Activated naive CD4-positive, alpha-beta T cell treated with anti-CD3 and anti-CD28 coated beads for 36 hours (primary cell): ENCODE results near the gene BGLAP. TPM values are rescaled to one million over a fixed set of nuclear protein-coding genes. Genes with fewer than 3 reads are reported as not detected.

Experiments
- CTCF ChIA-PET: fragments of 350-600 bp; sonication (Branson Sonifier 250); formaldehyde crosslinking; loops from one replicate; lab custom pipeline; 2021; ENCODE audit warnings: antibody characterized with exemption; lab: Charles Lee
- DNase-seq: peaks from one replicate; pipeline ENCODE4 v3.0.0-alpha.2; 2020
- H3K27ac Mint-ChIP-seq: one replicate; pipeline ENCODE4 v1.8.0; 2021; ENCODE audit warnings: mild to moderate bottlenecking, mixed read lengths
- H3K27me3 Mint-ChIP-seq: one replicate; pipeline ENCODE4 v1.8.0; 2021; ENCODE audit warnings: low read depth, mixed read lengths
- H3K36me3 Mint-ChIP-seq: one replicate; pipeline ENCODE4 v1.8.0; 2021; ENCODE audit warnings: low read depth, mixed read lengths
- H3K4me1 Mint-ChIP-seq: one replicate; pipeline ENCODE4 v1.8.0; 2021; ENCODE audit warnings: low read depth, mixed read lengths
- H3K4me3 Mint-ChIP-seq: one replicate; pipeline ENCODE4 v1.8.0; 2021; ENCODE audit warnings: mild to moderate bottlenecking, moderate library complexity, mixed read lengths
- H3K9me3 Mint-ChIP-seq: one replicate; pipeline ENCODE4 v1.8.0; 2021; ENCODE audit warnings: mixed read lengths
- intact Hi-C: fragments of 100-400 bp; cut with micrococcal nuclease; formaldehyde crosslinking; loops from one replicate; pipeline ENCODE4 v1.15.1; 2023
- total RNA-seq, 2 experiments: library from RNA; stranded (reverse); gene quantifications; one replicate each; pipeline ENCODE4 v1.2.3, GENCODE V29; 2021

Gene BGLAP
- total RNA-seq, 2 experiments from 2014 or later = 3.4 to 4.0 TPM

GRCh38 chr1:156228501-156228900 is 13.5 kb upstream of the BGLAP start:
- no peaks in the 10 kb centered on the region for H3K27me3 Mint-ChIP-seq
- H3K4me1 Mint-ChIP-seq = peaks cover 35% of the 10 kb centered on the region
- H3K4me3 Mint-ChIP-seq = no peak overlapping the region
- CTCF ChIA-PET = interaction anchor here (0.9 to 1.9 kb wide), 5 partner anchors 83 to 131 kb away, joined by 3 to 10 read pairs (median 4); no protein-coding TSS in a partner anchor
- DNase-seq = no peak
- no peaks in the 10 kb centered on the region for H3K9me3 Mint-ChIP-seq
- peaks cover 43% of the 10 kb centered on the region for H3K36me3 Mint-ChIP-seq
- intact Hi-C loops = loop anchor here (5.0 to 10.0 kb wide), 4 partner anchors 54 to 284 kb away; partner anchors contain the start of genes RXFP4, SMG5 and TMEM79
- H3K27ac Mint-ChIP-seq = peak overlapping the region; percentile 46

- Mint-ChIP-seq H3K4me1 (peaks cover 22% of the 10 kb centered on the region), H3K27me3 (no peaks in the 10 kb centered on the region), H3K9me3 (no peaks in the 10 kb centered on the region), H3K4me3 (no peak overlapping the region), H3K27ac (no peak overlapping the region), H3K36me3 (peaks cover 39% of the 10 kb centered on the region)
- intact Hi-C loops = loop anchor here (5.0 to 10.0 kb wide), 4 partner anchors 52 to 285 kb away; partner anchors contain the start of genes RXFP4, SMG5 and TMEM79
- CTCF ChIA-PET = interaction anchor here (1.0 to 1.9 kb wide), 4 partner anchors 84 to 216 kb away, joined by 3 to 10 read pairs (median 4); no protein-coding TSS in a partner anchor
- no peak for DNase-seq
These were observed 12.0 kb upstream of the BGLAP start for GRCh38 chr1:156229809-156230472.

GRCh38 chr1:156230473-156230837 is 11.5 kb upstream of the BGLAP start:
- no peak overlapping the region for H3K27ac Mint-ChIP-seq
- peaks cover 37% of the 10 kb centered on the region for H3K36me3 Mint-ChIP-seq
- H3K27me3 Mint-ChIP-seq = no peaks in the 10 kb centered on the region
- no peak overlapping the region for H3K4me3 Mint-ChIP-seq
- H3K9me3 Mint-ChIP-seq = no peaks in the 10 kb centered on the region
- CTCF ChIA-PET = interaction anchor here (1.0 to 1.9 kb wide), 2 partner anchors 89 to 216 kb away, joined by 3 to 4 read pairs; no protein-coding TSS in a partner anchor
- peaks cover 17% of the 10 kb centered on the region for H3K4me1 Mint-ChIP-seq
- intact Hi-C loops = no loop called here
- no peak for DNase-seq

- no peaks in the 10 kb centered on the region for H3K27me3 Mint-ChIP-seq
- no peak overlapping the region for H3K27ac Mint-ChIP-seq
- DNase-seq = no peak
- H3K9me3 Mint-ChIP-seq = no peaks in the 10 kb centered on the region
- peaks cover 38% of the 10 kb centered on the region for H3K36me3 Mint-ChIP-seq
- CTCF ChIA-PET = interaction anchor here (1.0 to 2.6 kb wide), 2 partner anchors 86 to 141 kb away, joined by 3 to 21 read pairs; no protein-coding TSS in a partner anchor
- intact Hi-C loops = no loop called here
- no peak overlapping the region for H3K4me3 Mint-ChIP-seq
- peaks cover 7% of the 10 kb centered on the region for H3K4me1 Mint-ChIP-seq
These were observed 9.6 kb upstream of the BGLAP start for GRCh38 chr1:156232201-156232894.

GRCh38 chr1:156233426-156234127 is 8.4 kb upstream of the BGLAP start:
- peaks cover 36% of the 10 kb centered on the region for H3K36me3 Mint-ChIP-seq
- no peak for DNase-seq
- H3K27me3 Mint-ChIP-seq = no peaks in the 10 kb centered on the region
- no peak overlapping the region for H3K27ac Mint-ChIP-seq
- no peaks in the 10 kb centered on the region for H3K9me3 Mint-ChIP-seq
- CTCF ChIA-PET = interaction anchor here (0.5 to 2.6 kb wide), 9 partner anchors 16 to 277 kb away, joined by 3 to 21 read pairs (median 3); no protein-coding TSS in a partner anchor
- intact Hi-C loops = no loop called here
- no peak overlapping the region for H3K4me3 Mint-ChIP-seq
- peaks cover 2% of the 10 kb centered on the region for H3K4me1 Mint-ChIP-seq

GRCh38 chr1:156236164-156236563 is 5.8 kb upstream of the BGLAP start:
- intact Hi-C loops = no loop called here
- no peaks in the 10 kb centered on the region for H3K27me3 Mint-ChIP-seq
- H3K36me3 Mint-ChIP-seq = peaks cover 34% of the 10 kb centered on the region
- H3K9me3 Mint-ChIP-seq = no peaks in the 10 kb centered on the region
- DNase-seq = no peak
- CTCF ChIA-PET = interaction anchor here (1.1 to 1.3 kb wide), 2 partner anchors 11 to 44 kb away, joined by 3 to 4 read pairs; no protein-coding TSS in a partner anchor
- no peak overlapping the region for H3K27ac Mint-ChIP-seq
- H3K4me1 Mint-ChIP-seq = peaks cover 2% of the 10 kb centered on the region
- no peak overlapping the region for H3K4me3 Mint-ChIP-seq

GRCh38 chr1:156238248-156238647 is 3.7 kb upstream of the BGLAP start:
- intact Hi-C loops = no loop called here
- Mint-ChIP-seq H3K4me1 (peaks cover 2% of the 10 kb centered on the region), H3K36me3 (peaks cover 29% of the 10 kb centered on the region), H3K4me3 (no peak overlapping the region), H3K27me3 (no peaks in the 10 kb centered on the region), H3K27ac (no peak overlapping the region), H3K9me3 (no peaks in the 10 kb centered on the region)
- no peak for DNase-seq
- CTCF ChIA-PET = interaction anchor here (1.6 to 2.2 kb wide), 2 partner anchors 13 to 96 kb away, joined by 5 to 8 read pairs; no protein-coding TSS in a partner anchor

GRCh38 chr1:156241311-156241811 is 623 bp upstream of the BGLAP start:
- CTCF ChIA-PET = no interaction called here
- no peak overlapping the region for H3K4me3 Mint-ChIP-seq
- no peaks in the 10 kb centered on the region for H3K27me3 Mint-ChIP-seq

GRCh38 chr1:156242738-156243137 is 754 bp downstream of the BGLAP start:
- H3K36me3 Mint-ChIP-seq = peaks cover 12% of the 10 kb centered on the region
- intact Hi-C loops = no loop called here

More at GRCh38 chr1:156241311-156241811, 623 bp upstream of the BGLAP start:
- Mint-ChIP-seq H3K4me1 (peaks cover 12% of the 10 kb centered on the region), H3K9me3 (no peaks in the 10 kb centered on the region), H3K36me3 (peaks cover 18% of the 10 kb centered on the region), H3K27ac (no peak overlapping the region)
- intact Hi-C loops = no loop called here
- DNase-seq = no peak

GRCh38 chr1:156244126-156244525 is 2.1 kb downstream of the BGLAP start:
- Mint-ChIP-seq H3K4me3 (no peak overlapping the region), H3K27me3 (no peaks in the 10 kb centered on the region), H3K27ac (no peak overlapping the region), H3K9me3 (no peaks in the 10 kb centered on the region), H3K4me1 (peaks cover 11% of the 10 kb centered on the region), H3K36me3 (peaks cover 8% of the 10 kb centered on the region)
- CTCF ChIA-PET = no interaction called here
- DNase-seq = no peak
- intact Hi-C loops = no loop called here

More at GRCh38 chr1:156242738-156243137, 754 bp downstream of the BGLAP start:
- Mint-ChIP-seq H3K9me3 (no peaks in the 10 kb centered on the region), H3K4me1 (peaks cover 11% of the 10 kb centered on the region), H3K4me3 (no peak overlapping the region), H3K27ac (no peak overlapping the region), H3K27me3 (no peaks in the 10 kb centered on the region)
- no peak for DNase-seq
- CTCF ChIA-PET = no interaction called here

GRCh38 chr1:156244712-156245111 is 2.7 kb downstream of the BGLAP start:
- H3K4me3 Mint-ChIP-seq = peak overlapping the region; percentile 3
- DNase-seq = no peak
- H3K36me3 Mint-ChIP-seq = peaks cover 5% of the 10 kb centered on the region
- no peaks in the 10 kb centered on the region for H3K9me3 Mint-ChIP-seq
- no peak overlapping the region for H3K27ac Mint-ChIP-seq
- intact Hi-C loops = no loop called here
- H3K27me3 Mint-ChIP-seq = no peaks in the 10 kb centered on the region
- peaks cover 11% of the 10 kb centered on the region for H3K4me1 Mint-ChIP-seq
- CTCF ChIA-PET = interaction anchor here (1.4 to 1.5 kb wide), 2 partner anchors 18 to 98 kb away, joined by 4 to 5 read pairs; no protein-coding TSS in a partner anchor
